Amygdala (tissue), 56 donors: ENCODE results near the gene CSNK2B.

ENCODE experiments used
- DNase-seq, 56 donors: peaks; one replicate each; lab custom pipeline; 2025; lab: John Stamatoyannopoulos, UW

The CSNK2B gene

DNA sequence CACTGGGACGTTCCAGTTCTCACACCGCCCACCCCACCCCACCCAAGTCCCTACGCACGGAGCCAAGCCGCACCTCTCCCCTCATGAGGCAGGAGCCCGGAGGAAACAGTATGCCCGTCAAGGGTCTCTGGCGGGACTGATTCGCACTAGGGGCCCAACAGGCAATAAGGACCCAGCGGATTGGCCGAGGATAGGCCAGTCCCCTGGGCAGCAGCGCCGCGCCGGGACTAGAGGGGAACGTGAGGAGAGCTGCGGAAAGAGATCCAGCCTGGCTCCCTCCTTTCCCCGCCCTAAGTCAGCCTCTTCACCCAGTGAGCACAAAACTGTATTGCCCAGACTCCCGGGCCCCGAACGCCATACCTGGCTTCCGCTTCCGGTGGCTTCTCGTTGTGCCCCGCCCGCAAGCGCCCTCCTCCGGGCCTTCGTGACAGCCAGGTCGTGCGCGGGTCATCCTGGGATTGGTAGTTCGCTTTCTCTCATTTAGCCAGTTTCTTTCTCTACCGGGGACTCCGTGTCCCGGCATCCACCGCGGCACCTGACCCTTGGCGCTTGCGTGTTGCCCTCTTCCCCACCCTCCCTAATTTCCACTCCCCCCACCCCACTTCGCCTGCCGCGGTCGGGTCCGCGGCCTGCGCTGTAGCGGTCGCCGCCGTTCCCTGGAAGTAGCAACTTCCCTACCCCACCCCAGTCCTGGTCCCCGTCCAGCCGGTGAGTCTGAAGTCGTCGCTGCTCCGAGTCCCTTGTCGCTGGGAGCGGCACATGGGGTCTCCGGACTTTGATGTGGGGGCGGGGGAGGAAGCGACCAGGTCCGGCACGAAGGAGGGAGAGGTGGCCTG, at the start of gene CSNK2B:
Gene CSNK2B (plus strand): TSS at position 580 of the 836 bp plus-strand sequence. CDS start 752 bp downstream, outside the sequence.
- DNase-seq, result peak; percentile 72 to 99 (median 98)

DNA sequence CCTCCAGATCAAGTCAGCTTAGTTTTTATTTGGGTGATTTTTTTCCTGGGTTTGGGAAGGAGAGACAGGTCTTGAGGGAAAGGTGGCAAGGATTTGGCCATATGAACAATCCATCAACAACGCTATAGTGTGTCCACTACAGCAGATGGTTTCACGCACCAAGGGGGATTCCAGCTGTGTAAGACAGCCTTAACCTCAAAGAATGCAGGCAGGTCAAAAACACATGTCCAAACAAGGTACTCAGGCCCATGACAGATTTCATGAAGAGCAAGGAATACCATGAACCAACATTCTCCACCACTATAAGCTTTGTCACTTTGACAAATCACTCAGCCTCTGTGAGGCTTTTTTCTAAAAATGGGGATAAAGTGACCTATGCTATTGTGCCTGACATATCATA, 48.9 kb upstream of the CSNK2B start:
- DNase-seq, result no peak

DNA sequence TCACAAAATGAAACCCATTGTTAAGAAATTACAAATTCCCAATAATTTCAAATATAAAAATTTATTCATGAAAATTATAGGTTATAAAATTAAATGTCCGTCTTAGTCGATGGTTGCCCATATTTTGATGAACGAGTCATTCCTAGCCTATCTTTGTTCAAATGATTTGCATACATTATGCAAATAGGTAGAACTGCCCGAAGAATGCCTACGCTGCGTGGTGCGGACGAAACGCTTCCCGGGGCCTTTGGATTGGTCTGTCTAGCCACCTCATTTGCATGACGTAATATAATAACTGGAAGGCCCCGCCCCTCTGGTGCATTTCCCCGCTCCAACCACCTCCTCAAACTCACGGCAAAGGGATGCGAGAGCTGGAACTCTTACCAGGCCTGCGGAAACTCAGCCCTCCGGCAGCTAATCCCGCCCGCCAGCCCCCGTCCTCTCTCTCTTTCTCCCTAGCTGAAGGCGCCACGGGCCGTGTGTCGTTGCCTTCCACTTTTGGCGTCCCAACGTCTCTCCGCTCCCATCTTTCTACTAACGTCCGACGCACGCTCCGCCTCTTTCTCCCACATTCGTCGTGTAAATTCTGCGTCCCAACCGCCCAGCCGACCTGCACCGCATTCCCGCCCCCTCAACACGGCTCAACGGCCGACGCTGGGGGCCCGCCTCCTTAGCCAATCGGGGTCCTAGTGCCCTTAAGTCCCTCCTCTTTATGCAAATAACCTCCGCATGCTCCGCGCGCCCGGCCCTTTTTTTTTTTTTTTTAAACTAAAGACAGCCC, 45.9 kb upstream of the CSNK2B start:
- peak; percentile 79 to 100 (median 97) for DNase-seq

DNA sequence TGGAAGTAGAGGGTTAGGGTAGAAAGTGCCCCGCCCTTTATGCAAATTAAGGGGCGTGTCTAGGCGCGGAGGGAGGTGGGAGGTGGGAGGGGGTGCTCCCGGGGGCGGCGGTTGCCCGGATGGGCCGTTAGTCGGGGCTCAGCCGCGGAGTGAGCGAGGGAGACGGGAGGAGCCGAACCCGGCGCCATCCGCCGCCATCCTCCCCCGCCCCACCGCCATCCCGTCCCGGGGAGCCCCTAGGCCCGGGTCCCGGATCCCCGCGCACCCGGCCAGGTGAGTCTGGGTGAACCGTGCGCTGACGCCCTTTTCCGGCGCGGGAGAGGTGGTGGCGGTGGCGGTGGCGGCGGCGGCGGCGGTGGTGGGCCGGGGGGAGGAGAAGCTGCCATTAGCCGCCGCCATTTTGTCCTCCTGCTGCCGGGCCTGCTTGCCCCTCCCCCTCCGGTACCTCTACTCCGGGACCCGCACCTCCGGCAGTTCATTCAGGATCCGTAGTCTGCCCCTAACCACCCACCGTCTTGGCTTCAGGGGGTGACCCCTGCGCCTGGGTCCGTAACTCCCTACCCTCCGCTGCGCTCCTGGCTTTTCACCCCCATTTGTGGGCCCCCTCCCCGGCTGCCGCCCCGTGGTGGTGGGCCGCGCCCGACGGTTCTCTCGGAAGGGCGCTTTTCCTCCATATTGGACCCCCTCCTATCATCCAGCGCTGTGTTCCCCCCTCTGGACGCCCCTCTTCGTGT, 45.1 kb upstream of the CSNK2B start, which contains the start of gene PRRC2A:
Gene PRRC2A (plus strand): TSS at position 130 of the 734 bp plus-strand sequence. CDS start 2,075 bp downstream, outside the sequence.
- DNase-seq, result peak in 44 of 56 donors; percentile 31 to 100 (median 78)

DNA sequence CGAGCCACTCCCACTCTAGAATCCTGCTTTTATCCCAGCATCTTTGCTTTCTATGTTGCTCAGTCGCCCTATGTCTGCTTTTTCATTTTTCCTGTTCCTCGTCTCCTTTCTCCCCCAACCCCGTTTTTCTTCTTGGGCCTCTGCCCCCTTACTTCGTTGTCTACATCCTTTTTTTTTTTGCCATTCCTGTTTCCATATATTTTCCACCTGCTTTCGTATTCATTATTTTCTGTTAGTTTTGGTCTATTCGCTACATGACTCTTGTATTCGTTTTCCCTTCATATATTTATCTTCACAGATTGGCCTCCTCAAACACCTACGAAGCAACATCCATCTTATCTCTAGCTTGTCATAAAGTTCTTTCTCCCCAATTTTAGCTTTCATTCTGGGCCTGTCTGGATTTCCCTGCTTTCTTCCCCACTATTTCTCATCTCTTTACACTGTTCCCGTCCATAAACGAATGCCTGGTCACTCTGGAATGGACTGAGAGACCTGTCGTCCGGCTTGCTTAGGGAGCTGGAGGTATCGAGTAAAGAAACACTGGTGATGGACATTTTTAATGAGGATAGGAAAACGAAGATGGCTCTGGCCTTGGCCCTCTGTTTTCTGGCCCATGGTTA, 44.5 kb upstream of the CSNK2B start:
- DNase-seq, result no peak

DNA sequence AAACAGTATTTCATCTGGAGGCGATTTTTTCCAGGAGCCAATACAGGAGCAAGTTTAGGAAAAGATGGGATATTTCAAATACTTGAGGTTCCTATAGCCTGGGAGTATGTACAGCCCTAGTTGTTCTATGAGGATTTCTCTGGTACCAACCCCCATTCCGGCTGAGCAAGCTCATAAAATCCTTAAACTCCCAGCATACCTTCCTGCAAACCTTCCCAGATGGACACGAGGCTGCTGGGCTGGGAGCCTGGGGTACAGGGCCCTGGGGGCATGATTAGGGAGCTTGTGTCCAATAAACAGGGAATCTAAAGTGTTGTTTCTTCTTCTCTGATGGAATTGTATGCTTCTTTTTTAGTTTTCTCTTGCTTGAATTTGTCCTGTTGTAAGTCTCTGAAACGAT, 43.9 kb upstream of the CSNK2B start:
- DNase-seq, result no peak

DNA sequence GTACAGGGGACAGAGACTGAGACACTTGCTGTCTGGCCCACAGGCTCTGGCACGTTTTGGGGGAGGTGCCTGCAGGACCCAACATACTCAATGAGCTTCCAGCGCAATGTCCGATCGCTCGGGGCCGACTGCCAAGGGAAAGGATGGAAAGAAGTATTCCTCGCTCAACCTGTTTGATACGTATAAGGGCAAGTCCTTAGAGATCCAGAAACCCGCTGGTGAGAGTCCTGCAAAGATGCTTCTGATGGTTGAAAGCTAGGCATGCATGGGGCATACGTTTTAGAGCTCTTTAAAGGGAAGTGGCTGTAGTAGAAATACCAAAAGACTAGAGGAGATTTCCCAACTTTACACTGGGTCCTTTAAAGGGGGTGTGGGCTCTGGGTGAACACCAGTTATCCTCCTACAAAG, 43.2 kb upstream of the CSNK2B start:
- no peak for DNase-seq

DNA sequence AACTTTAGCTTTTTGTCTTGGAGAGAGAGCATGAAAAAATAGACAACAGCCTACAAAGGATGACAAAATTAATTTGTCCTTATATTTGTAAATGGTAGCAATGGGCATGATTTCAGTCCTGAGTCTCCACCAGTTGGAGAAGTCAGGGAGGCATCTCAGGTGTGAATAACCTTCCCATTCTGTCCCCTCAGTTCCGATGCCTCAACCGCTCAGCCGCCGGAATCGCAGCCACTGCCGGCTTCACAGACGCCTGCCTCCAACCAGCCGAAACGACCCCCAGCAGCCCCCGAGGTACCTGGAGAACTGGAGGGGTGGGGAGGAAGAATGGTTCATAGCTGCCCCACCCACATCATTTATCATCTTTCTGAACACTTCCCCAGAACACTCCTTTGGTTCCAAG, 41.8 kb upstream of the CSNK2B start:
- no peak for DNase-seq

DNA sequence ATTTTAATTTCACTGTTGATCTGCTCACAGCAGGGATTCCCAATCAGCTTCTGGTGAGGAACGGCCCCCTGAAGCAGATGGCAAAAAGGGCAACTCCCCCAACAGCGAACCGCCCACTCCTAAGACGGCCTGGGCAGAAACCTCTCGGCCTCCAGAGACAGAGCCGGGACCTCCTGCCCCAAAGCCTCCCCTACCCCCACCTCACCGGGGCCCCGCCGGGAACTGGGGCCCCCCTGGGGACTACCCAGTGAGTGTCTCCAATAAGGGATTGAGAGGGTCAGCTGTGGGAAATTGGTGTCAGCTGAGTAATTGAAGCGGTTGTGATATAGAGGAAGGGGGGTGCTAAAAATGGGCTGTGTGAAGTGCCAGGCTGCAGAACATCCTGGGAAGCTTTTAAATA, 38.9 kb upstream of the CSNK2B start:
- no peak for DNase-seq

DNA sequence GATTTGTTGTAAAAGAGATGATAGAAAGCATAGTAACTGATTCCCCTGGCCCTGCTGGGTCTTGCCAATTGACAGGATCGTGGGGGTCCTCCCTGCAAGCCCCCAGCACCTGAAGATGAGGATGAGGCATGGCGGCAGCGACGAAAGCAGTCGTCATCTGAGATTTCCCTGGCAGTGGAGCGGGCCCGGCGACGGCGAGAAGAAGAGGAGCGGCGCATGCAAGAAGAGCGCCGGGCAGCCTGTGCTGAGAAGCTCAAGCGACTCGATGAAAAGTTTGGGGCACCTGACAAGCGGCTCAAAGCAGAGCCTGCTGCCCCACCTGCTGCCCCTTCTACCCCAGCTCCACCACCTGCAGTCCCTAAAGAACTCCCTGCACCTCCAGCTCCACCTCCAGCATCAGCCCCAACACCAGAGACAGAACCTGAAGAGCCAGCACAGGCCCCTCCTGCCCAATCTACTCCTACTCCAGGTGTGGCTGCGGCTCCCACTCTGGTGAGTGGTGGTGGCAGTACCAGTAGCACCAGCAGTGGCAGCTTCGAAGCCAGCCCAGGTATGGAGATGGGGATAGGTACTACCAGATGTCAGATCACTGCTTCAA, 38.1 kb upstream of the CSNK2B start:
- no peak for DNase-seq

DNA sequence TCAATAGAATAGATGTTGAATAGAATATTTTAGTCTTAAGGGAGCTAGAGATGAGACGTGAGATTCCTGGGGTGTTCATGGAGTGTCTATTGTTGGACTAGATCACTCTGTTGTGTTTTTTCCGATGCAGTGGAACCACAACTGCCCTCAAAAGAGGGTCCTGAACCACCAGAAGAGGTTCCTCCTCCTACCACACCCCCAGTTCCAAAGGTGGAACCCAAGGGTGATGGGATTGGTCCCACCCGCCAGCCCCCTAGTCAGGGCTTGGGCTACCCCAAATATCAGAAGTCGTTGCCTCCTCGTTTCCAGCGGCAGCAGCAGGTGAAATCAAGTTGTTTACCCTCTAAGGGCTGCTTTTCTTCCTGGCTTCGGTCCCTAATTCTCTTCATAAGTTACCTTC, 36.9 kb upstream of the CSNK2B start:
- DNase-seq, result no peak

DNA sequence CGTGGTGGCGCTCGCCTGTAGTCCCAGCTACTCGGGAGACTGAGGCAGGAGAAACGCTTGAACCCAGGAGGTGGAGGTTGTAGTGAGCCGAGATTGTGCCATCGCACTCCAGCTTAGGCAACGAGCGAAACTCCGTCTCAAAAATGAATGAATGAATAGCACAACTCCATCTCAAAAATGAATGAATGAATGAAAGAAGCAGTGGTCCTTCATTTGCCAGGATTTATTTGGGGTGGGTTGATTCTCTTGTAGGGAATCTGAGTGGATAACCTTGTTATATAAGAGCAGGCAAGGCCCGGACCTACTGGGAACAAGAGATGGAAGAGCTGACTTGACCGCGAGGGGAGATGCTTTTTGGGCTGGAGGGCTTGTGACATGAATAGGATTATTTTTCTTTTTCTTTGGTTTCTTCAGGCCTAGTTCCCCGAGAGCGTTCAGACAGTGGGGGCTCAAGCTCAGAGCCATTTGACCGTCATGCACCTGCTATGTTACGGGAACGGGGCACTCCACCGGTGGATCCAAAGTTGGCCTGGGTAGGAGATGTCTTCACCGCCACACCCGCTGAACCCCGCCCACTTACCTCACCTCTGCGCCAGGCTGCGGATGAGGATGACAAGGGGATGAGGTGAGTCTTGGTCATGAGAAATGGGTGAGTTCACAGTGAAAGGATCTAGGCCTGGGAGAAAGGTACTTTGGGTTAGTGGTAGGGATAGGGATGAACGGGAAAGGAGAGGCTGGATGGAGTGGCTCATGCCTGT, 35.5 kb upstream of the CSNK2B start:
- DNase-seq, result no peak

DNA sequence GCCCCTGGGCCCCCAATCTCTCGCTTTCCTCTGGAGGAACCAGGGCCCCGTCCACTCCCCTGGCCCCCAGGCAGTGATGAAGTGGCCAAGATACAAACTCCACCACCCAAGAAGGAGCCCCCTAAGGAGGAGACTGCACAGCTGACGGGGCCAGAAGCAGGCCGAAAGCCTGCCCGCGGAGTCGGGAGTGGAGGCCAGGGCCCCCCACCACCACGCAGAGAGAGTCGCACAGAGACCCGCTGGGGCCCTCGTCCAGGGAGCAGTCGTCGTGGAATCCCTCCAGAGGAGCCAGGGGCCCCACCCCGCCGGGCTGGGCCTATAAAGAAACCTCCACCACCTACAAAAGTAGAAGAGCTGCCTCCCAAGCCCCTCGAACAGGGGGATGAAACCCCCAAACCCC, 34.7 kb upstream of the CSNK2B start:
- no peak for DNase-seq

DNA sequence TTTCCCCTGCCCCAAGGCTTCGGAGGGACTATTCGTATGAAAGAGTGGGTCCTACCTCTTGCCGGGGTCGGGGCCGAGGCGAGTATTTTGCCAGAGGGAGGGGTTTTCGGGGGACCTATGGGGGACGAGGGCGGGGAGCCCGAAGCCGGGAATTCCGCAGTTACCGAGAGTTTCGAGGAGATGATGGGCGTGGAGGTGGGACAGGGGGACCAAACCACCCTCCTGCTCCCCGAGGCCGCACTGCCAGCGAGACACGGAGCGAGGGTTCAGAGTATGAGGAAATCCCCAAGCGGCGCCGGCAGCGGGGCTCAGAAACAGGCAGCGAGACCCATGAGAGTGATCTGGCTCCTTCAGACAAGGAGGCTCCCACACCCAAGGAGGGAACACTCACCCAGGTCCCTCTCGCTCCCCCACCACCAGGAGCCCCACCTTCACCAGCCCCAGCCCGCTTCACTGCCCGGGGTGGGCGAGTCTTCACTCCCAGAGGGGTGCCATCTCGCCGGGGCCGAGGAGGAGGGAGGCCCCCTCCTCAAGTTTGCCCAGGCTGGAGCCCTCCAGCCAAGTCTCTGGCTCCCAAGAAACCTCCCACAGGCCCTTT, 34.1 kb upstream of the CSNK2B start:
- DNase-seq, result no peak

DNA sequence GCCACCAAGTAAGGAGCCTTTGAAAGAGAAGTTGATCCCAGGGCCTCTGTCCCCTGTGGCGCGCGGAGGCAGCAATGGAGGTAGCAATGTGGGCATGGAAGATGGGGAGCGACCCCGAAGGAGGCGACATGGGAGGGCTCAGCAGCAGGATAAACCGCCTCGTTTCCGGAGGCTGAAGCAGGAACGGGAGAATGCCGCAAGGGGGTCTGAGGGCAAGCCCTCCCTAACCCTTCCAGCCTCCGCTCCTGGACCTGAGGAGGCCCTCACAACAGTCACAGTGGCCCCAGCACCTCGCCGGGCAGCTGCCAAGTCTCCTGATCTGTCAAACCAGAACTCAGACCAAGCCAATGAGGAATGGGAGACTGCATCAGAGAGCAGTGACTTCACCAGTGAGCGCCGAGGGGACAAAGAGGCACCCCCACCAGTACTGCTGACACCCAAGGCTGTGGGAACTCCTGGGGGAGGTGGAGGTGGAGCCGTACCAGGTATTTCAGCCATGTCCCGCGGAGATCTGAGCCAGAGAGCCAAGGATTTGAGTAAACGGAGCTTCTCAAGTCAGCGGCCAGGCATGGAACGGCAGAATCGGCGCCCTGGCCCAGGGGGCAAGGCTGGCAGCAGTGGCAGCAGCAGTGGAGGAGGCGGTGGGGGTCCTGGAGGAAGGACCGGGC, 33.5 kb upstream of the CSNK2B start:
- DNase-seq, result no peak

DNA sequence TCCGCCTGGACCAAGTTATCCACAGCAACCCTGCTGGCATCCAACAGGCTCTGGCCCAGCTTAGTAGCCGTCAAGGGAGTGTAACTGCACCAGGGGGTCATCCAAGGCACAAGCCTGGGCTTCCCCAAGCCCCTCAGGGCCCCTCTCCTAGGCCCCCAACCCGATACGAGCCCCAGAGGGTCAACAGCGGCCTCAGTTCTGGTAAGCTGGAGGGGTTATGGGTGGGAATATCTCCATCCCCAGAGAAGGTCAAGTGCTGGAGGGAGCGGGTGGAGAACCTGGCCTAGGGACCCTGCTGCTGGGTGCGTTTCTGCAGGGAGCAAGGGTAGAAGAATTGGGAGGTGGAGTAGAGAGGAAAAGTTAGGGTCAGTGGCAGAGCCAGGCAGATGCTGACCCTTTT, 32.4 kb upstream of the CSNK2B start:
- DNase-seq, result no peak

DNA sequence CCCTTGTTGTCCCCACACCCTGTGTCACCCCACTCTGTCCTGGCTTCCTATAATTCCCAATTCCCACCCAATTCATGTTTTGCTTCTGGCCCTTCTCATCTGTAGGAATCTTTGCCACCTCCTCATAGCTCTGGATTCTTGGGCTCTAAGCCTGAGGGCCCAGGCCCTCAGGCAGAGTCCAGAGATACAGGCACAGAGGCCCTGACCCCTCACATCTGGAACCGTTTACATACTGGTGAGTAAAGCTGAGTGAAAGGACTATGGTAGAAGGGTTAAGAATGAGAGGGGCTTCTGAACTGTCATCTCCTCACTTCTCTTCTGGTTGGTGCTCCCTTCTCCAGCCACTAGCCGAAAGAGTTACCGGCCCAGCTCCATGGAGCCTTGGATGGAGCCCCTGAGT, 31.7 kb upstream of the CSNK2B start:
- DNase-seq, result no peak

DNA sequence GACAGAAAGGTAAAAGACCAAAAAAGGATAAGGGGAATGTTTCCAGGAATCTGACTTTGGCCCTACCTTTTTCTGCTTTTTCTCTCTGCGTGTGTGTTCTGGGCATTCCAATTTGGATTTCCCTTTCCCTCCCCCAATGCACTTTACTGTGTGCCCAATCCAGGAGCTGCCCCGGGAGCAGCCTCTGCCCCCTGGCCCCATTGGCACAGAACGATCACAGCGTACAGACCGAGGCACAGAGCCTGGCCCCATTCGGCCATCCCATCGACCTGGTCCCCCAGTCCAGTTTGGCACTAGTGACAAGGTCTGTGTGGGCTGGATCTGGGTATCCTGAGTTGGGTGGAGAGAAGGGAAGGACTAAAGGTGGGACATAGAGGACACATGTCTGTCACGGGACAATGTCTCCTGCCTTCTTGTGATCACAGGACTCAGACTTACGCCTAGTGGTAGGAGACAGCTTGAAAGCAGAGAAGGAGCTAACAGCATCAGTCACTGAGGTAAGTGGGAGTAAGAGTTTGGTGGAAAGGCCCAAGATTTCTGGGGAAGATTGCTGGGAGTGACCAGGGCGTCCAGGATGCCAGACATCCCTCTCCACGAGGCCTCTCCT, 30.8 kb upstream of the CSNK2B start:
- DNase-seq, result no peak
